Diencephalon (tissue), 1 donor: Measurements from ENCODE around the gene FBL. TPM values are rescaled to one million over a fixed set of nuclear protein-coding genes. Genes with fewer than 3 reads are reported as not detected.

ENCODE experiments used
- small RNA-seq: library from RNA; depleted of rRNA; stranded (forward); fragments of <200 nt; gene quantifications from one replicate; pipeline ENCODE3, GENCODE V24; 2014
- total RNA-seq: library from RNA; depleted of rRNA; stranded (reverse); fragments of >200 nt; gene quantifications from one replicate; pipeline ENCODE4 v1.2.3, GENCODE V29; 2014

Gene FBL
- total RNA-seq = 120 TPM

DNA sequence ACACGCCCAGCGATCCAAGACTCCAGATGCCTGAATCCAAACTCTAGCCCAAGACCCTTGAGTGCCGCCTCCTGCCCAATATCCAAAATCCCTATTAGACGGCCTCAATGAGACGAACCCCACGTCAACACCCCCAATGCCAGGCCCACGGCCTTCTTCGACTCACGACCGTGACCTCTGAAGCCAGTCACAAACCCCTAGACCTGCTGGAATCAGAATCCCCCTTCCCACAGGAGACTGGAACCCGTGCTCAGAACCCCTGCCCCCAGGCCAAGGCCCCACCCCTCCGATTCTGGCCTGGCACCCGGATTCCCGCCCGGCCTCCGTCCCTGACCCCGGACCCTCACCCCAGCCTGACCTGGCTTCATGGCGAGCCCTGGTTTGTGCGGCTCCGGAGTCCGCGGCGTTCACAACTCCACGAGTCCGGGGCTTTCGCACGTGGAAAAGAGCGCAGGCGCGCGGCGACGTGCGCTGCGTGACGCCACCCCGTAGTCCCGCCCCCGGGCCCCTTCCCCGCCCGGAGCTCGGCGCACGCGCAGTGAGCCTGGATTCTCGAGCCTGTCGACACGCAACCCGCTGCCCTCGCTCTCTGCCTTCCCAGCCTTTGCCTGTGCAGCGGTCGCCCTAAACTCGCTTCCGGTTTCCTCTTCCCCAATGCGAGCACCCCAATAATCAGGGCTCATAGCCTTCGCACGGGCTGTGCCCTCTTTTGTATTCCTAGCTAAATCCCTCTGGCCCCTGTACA, at the start of gene FBL:
Gene FBL (minus strand): TSS at position 447 of the 745 bp plus-strand sequence. CDS start 79 bp downstream, at position 368.

GRCh38 chr19:39833464-39834286, 12.5 kb downstream of the FBL start, which contains the start of gene DYRK1B:
DYRK1B (minus strand) TSS chr19:39834162; CDS start chr19:39831867, 2,295 bp downstream.

Small RNA genes within 50 kb of the gene (small RNA-seq; reads per million reads assigned to genes)
- not detected for gene MIR6719

Other genes with a start within 250 kb of the FBL start
- gene LGALS13, start 243.9 kb downstream of the FBL start, total RNA-seq = not detected
- gene LGALS16, start 190.5 kb downstream of the FBL start, total RNA-seq = not detected
- gene LGALS14, start 141.9 kb downstream of the FBL start, total RNA-seq = 1.4 TPM
- gene CLC, start 108.3 kb downstream of the FBL start, total RNA-seq = not detected
- not detected for gene LEUTX, start 67.5 kb downstream of the FBL start, total RNA-seq
- 20.8 TPM for gene DYRK1B, start 12.2 kb downstream of the FBL start, total RNA-seq
- 3.0 TPM for gene FCGBP, start 88.3 kb upstream of the FBL start, total RNA-seq
- gene PSMC4, start 124.8 kb upstream of the FBL start, total RNA-seq = 91.1 TPM
- gene ZNF546, start 150.7 kb upstream of the FBL start, total RNA-seq = 16.1 TPM
- 40.6 TPM for gene ZNF780B, start 209.9 kb upstream of the FBL start, total RNA-seq
- 34.6 TPM for gene ZNF780A, start 244.6 kb upstream of the FBL start, total RNA-seq